K562 (cell line): ENCODE results near the gene MTOR. TPM values are rescaled to one million over a fixed set of nuclear protein-coding genes. Genes with fewer than 3 reads are reported as not detected.

Source experiments
- ATF4 ChIP-seq: fragments of 450-650 bp; formaldehyde crosslinking; IDR thresholded peaks from 2 replicates; pipeline ENCODE4 v1.4.0; 2022; ENCODE audit warnings: mild to moderate bottlenecking, moderate library complexity
- BRF1 ChIP-seq: IDR thresholded peaks from 3 replicates; pipeline ENCODE4 v1.6.1; 2011; ENCODE audit warnings: borderline replicate concordance, mild to moderate bottlenecking; ENCODE audit not compliant: insufficient read length; ENCODE audit errors: extremely low read depth
- CBFA2T3 ChIP-seq: fragments of 450-650 bp; IDR thresholded peaks from 2 replicates; pipeline ENCODE4 v1.6.1; 2017
- CBX5 ChIP-seq: IDR thresholded peaks from 2 replicates; pipeline ENCODE4 v1.6.1; 2014; ENCODE audit warnings: low read depth, borderline replicate concordance
- HNRNPL ChIP-seq: fragments of 200-400 bp; formaldehyde crosslinking; IDR thresholded peaks from 2 replicates; pipeline ENCODE4 v1.6.1; 2017; ENCODE audit warnings: low read depth, mild to moderate bottlenecking, low read length
- SMARCC2 ChIP-seq: fragments of 450-650 bp; IDR thresholded peaks from 2 replicates; pipeline ENCODE4 v1.6.1; 2017; ENCODE audit warnings: antibody characterized with exemption, moderate library complexity, mild to moderate bottlenecking, low read depth
- ZBTB33 ChIP-seq: sonication (generic); formaldehyde crosslinking; IDR thresholded peaks from 2 replicates; pipeline ENCODE4 v1.8.1; 2023; ENCODE audit warnings: mild to moderate bottlenecking, missing genetic modification reagents
- ZBTB5 ChIP-seq: fragments of 450-650 bp; IDR thresholded peaks from 2 replicates; pipeline ENCODE4 v1.6.1; 2017; ENCODE audit warnings: antibody characterized with exemption
- ZFP36 ChIP-seq: fragments of 150-350 bp; IDR thresholded peaks from 2 replicates; pipeline ENCODE4 v1.6.1; 2018; ENCODE audit warnings: low read length, low read depth; ENCODE audit not compliant: partially characterized antibody
- ZNF143 ChIP-seq: sonication (generic); formaldehyde crosslinking; IDR thresholded peaks from 2 replicates; pipeline ENCODE4 v1.9.0; 2022; ENCODE audit warnings: mild to moderate bottlenecking, missing genetic modification reagents
- ZNF224 ChIP-seq: sonication (generic); formaldehyde crosslinking; IDR thresholded peaks from 2 replicates; pipeline ENCODE4 v1.8.0; 2022; ENCODE audit warnings: mild to moderate bottlenecking, missing genetic modification reagents
- ZNF830 ChIP-seq: fragments of 250-450 bp; sonication (Bioruptor Pico); IDR thresholded peaks from 2 replicates; pipeline ENCODE4 v1.5.0; 2021; ENCODE audit warnings: mild to moderate bottlenecking
- polyA plus RNA-seq, 8 experiments: library from polyadenylated mRNA; depleted of rRNA in 4 of 8; stranded (reverse) in 5 of 8; unstranded in 3 of 8; fragments of >200 nt; fragmentation: Nextera tagmentation in 2 of 8; fragmentation: Illumina TruSeq in 1 of 8; extraction: Ambion mirVana in 2 of 8; extraction: Trizol in 1 of 8; gene quantifications; 2 replicates each; pipeline versions ENCODE4 v1.2.1 to v1.2.3, GENCODE V29; 2011 to 2014; ENCODE audit warnings: inconsistent platforms in 1 of 8, missing spikeins in 1 of 8
- total RNA-seq, 7 experiments: library from RNA; depleted of rRNA in 6 of 7; stranded (reverse); fragments of >200 nt in 6 of 7; fragmentation: Illumina TruSeq in 2 of 7; extraction: Trizol in 2 of 7; gene quantifications; 2 replicates each; pipeline versions ENCODE4 v1.2.1 to v1.2.3, GENCODE V29; 2011 to 2021; ENCODE audit warnings: low replicate concordance in 1 of 7
- TF ChIP-seq, protein P1 (sequence below), 2 experiments: IDR thresholded peaks in 1 of 2; conservative IDR thresholded peaks in 1 of 2; 2 replicates each; pipeline ENCODE4 v1.6.1; 2016; ENCODE audit warnings: low read depth in 2 of 2, mild to moderate bottlenecking in 1 of 2, missing compliant biosample characterization in 1 of 2, missing genetic modification characterization in 1 of 2, moderate library complexity in 1 of 2
- TF ChIP-seq, protein P2 (sequence below): fragments of 250-450 bp; sonication (Bioruptor Pico); IDR thresholded peaks from 2 replicates; pipeline ENCODE4 v1.4.0; 2020; ENCODE audit warnings: mild to moderate bottlenecking, moderate library complexity
- TF ChIP-seq, protein P3 (sequence below): fragments of 450-650 bp; conservative IDR thresholded peaks from 2 replicates; pipeline ENCODE4 v1.6.1; 2016; ENCODE audit warnings: missing genetic modification characterization, low read depth, mild to moderate bottlenecking, control low read depth, missing compliant biosample characterization

MTOR gene
- total and polyA plus RNA-seq, 9 of the 15 experiments (the other 6 are each of a cell fraction or from before 2014, with no cell fraction given), result 11.4 to 71.4 (median 52.2) TPM

DNA sequence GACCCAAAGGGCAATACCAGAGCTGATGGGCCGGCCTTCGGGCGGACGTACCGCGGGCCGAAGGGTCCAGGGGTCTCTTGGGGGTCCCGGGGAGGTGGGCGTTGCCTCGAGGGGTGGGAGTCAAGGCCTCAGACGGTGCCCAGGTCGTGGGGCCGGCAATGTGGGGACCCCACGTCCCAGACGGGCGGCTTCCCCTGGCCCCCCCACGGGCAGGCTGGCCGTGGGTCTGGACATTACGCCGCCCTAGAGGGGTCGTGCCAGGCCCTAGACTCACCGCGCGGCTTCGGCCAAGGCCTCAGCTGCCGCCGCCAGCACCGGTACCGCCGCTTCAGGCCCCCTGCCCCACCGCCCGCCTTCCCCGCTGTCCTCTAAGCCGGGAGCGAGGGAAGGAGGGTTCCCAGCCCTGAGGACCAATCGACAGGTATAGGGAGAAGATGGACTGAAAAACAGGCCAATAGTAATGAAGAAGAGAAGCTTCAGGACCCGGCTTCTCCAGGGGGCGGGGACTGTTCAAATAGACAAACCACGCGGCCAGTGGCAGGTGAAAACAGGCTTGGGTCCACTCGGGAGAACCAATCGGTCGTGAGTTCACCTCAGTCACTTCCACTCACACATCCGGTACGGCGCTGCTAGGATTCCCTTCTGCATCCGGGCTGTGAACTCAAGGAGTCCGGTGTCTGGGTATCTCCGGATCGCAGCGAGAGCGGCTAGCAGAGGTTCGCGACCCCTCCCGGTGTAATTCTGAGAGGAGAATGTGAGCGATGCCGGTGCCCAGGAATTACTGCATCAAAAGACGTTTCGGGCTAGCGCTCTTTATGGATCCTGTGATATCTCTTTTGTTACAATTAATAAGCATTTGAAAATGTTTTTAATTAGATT is at the start of gene MTOR (continued):
- TF ChIP-seq, protein P1, sequence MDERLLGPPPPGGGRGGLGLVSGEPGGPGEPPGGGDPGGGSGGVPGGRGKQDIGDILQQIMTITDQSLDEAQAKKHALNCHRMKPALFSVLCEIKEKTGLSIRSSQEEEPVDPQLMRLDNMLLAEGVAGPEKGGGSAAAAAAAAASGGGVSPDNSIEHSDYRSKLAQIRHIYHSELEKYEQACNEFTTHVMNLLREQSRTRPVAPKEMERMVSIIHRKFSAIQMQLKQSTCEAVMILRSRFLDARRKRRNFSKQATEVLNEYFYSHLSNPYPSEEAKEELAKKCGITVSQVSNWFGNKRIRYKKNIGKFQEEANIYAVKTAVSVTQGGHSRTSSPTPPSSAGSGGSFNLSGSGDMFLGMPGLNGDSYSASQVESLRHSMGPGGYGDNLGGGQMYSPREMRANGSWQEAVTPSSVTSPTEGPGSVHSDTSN (CRISPR knock-in tag; IDR thresholded peaks at IDR 0.05; ENCODE audit: low read depth), result peak; percentile 92
- TF ChIP-seq, protein P1 (tag; conservative IDR thresholded peaks at IDR 0.05; ENCODE audit: low read depth), result peak; percentile 100
- TF ChIP-seq CBX5 (no peak), ZNF830 (no peak), SMARCC2 (no peak), ZNF143 (CRISPR knock-in tag) (peak; percentile 37; the same call in 1 of the 2 replicates), CBFA2T3 (no peak), ZFP36 (no peak), ZBTB5 (no peak), ZBTB33 (CRISPR knock-in tag) (peak; percentile 49; the same call in 1 of the 2 replicates), ATF4 (no peak), BRF1 (no peak), HNRNPL (0 out of 2 replicates have a peak, but pooled peaks have one; percentile 22), ZNF224 (CRISPR knock-in tag) (no peak)
- TF ChIP-seq, protein P2, sequence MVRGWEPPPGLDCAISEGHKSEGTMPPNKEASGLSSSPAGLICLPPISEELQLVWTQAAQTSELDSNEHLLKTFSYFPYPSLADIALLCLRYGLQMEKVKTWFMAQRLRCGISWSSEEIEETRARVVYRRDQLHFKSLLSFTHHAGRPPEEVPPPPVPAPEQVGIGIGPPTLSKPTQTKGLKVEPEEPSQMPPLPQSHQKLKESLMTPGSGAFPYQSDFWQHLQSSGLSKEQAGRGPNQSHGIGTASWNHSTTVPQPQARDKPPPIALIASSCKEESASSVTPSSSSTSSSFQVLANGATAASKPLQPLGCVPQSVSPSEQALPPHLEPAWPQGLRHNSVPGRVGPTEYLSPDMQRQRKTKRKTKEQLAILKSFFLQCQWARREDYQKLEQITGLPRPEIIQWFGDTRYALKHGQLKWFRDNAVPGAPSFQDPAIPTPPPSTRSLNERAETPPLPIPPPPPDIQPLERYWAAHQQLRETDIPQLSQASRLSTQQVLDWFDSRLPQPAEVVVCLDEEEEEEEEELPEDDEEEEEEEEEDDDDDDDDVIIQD (CRISPR knock-in tag), result no peak
- TF ChIP-seq, protein P3, sequence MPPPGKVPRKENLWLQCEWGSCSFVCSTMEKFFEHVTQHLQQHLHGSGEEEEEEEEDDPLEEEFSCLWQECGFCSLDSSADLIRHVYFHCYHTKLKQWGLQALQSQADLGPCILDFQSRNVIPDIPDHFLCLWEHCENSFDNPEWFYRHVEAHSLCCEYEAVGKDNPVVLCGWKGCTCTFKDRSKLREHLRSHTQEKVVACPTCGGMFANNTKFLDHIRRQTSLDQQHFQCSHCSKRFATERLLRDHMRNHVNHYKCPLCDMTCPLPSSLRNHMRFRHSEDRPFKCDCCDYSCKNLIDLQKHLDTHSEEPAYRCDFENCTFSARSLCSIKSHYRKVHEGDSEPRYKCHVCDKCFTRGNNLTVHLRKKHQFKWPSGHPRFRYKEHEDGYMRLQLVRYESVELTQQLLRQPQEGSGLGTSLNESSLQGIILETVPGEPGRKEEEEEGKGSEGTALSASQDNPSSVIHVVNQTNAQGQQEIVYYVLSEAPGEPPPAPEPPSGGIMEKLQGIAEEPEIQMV (tag), result no peak
